ENCODE measurements around the gene RHBDL1.

GRCh38 chr16:643050-643368, 32.5 kb upstream of the RHBDL1 start:
- TF ChIP-seq CTCF (conservative IDR thresholded peaks at IDR 0.05; ENCODE audit: low read depth, low read length) (no peak), EZH2 (IDR thresholded peaks at IDR 0.05; ENCODE audit: borderline replicate concordance, low read depth, low read length, poor library complexity, severe bottlenecking) (no peak)
